Measurements from ENCODE around the gene KRTAP13-1.

DNA sequence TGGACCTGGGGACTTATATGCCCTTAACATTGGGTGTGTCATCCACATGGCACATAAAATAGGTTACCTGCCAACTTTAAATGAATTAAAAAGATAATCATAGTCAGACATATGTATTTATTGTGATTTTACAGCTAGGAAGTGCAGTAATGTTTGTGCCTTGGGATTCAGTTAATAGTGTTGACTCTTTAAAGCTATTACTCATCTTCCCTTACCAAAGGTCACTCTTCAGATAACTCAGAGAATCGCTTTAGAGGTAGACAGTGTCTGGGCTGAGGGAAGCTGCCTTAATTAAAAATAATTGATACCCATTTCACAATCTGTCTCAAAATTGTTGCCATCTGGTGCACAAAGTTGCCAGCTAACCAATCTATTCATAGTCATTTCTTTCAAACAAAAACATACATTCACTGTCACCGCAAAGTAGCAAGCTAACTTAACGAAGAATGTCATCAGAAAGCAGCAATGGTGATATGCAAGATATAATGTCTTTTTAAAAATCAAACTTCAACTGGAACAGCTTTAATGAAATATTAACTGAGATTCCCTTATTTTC, 41.3 kb downstream of the KRTAP13-1 start:
- TF ChIP-seq YY1 (IDR thresholded peaks at IDR 0.05; ENCODE audit: insufficient read depth, insufficient read length) = no peak
- no peak for TF ChIP-seq SUZ12 (IDR thresholded peaks at IDR 0.05; ENCODE audit: extremely low read depth, insufficient read depth, insufficient read length)
- no peak for TF ChIP-seq ZNF274 (IDR thresholded peaks at IDR 0.05; ENCODE audit: low read depth, low read length)

Measured in NT2/D1 (cell line).